A673 (cell line): ENCODE data around the gene STOML1. TPM values are rescaled to one million over a fixed set of nuclear protein-coding genes. Genes with fewer than 3 reads are reported as not detected.

Experiments used
- BruUV-seq: library from RNA; stranded (reverse); fragments of 400-500 nt; replicated peaks from 2 replicates; lab custom pipeline; 2021; lab: Mats Ljungman, UMichigan
- CTCF ChIA-PET: fragments of 300-600 bp; sonication (Branson Sonifier 250); formaldehyde crosslinking; loops from one replicate; lab custom pipeline; 2022; ENCODE audit warnings: antibody characterized with exemption; lab: Charles Lee
- POLR2A ChIA-PET: fragments of 300-600 bp; sonication (Branson Sonifier 250); formaldehyde crosslinking; loops from one replicate; lab custom pipeline; 2022; ENCODE audit warnings: antibody characterized with exemption; ENCODE audit not compliant: low non-redundant PET; lab: Charles Lee
- DNase-seq: peaks from one replicate; pipeline ENCODE4 v3.0.0-alpha.2; 2015; ENCODE audit warnings: low spot score
- H3K27ac ChIP-seq: fragments of 200-600 bp; sonication (generic); 2 replicates; pipeline ENCODE4 v1.5.1; 2016; ENCODE audit warnings: mixed run types, low read depth, mild to moderate bottlenecking, mixed read lengths, antibody characterized with exemption, low read length; ENCODE audit not compliant: poor library complexity, severe bottlenecking
- H3K27me3 ChIP-seq: fragments of 200-600 bp; sonication (generic); replicated peaks from 2 replicates; pipeline ENCODE4 v1.6.1; 2017; ENCODE audit warnings: mixed run types, low read depth, mild to moderate bottlenecking, mixed read lengths, antibody characterized with exemption, low read length; ENCODE audit not compliant: insufficient read depth, poor library complexity
- H3K36me3 ChIP-seq: fragments of 200-600 bp; sonication (generic); 2 replicates; pipeline ENCODE4 v1.6.1; 2016; ENCODE audit warnings: mixed run types, mild to moderate bottlenecking, mixed read lengths, antibody characterized with exemption, low read length; ENCODE audit not compliant: insufficient read depth, poor library complexity, severe bottlenecking
- H3K4me1 ChIP-seq: fragments of 200-600 bp; sonication (generic); 2 replicates; pipeline ENCODE4 v1.6.1; 2017; ENCODE audit warnings: mixed run types, mild to moderate bottlenecking, mixed read lengths, antibody characterized with exemption, low read length; ENCODE audit not compliant: insufficient read depth, poor library complexity, severe bottlenecking
- H3K4me3 ChIP-seq: fragments of 200-600 bp; sonication (generic); 2 replicates; pipeline ENCODE4 v1.5.1; 2016; ENCODE audit warnings: low read depth, mixed run types, mild to moderate bottlenecking, mixed read lengths, low read length; ENCODE audit not compliant: poor library complexity, severe bottlenecking
- H3K9me3 ChIP-seq: fragments of 200-600 bp; sonication (generic); 2 replicates; pipeline ENCODE4 v1.6.1; 2016; ENCODE audit warnings: mixed run types, low read depth, mild to moderate bottlenecking, mixed read lengths, antibody characterized with exemption, low read length; ENCODE audit not compliant: poor library complexity, severe bottlenecking
- EZH2 ChIP-seq: fragments of 200-600 bp; sonication (generic); IDR thresholded peaks from 2 replicates; pipeline ENCODE4 v1.6.1; 2017; ENCODE audit warnings: borderline replicate concordance, low read depth, mild to moderate bottlenecking, mixed read lengths, antibody characterized with exemption, low read length; ENCODE audit not compliant: poor library complexity, severe bottlenecking
- intact Hi-C: fragments of 100-400 bp; cut with micrococcal nuclease; formaldehyde crosslinking; loops from one replicate; pipeline ENCODE4 v1.10.0; 2022; ENCODE audit not compliant: unreplicated experiment
- total RNA-seq: library from RNA; stranded (reverse); gene quantifications from 2 replicates; pipeline ENCODE4 v1.2.3, GENCODE V29; 2021
- TF ChIP-seq, protein P1 (sequence below): fragments of 300-800, 200-600 bp; sonication (generic); conservative IDR thresholded peaks from 2 replicates; pipeline ENCODE4 v1.5.1; 2017; ENCODE audit warnings: low read depth, mild to moderate bottlenecking, antibody characterized with exemption, low read length, moderate library complexity, mixed read lengths

The STOML1 gene
- total RNA-seq, 1 experiment from 2014 or later = 7.3 TPM

DNA sequence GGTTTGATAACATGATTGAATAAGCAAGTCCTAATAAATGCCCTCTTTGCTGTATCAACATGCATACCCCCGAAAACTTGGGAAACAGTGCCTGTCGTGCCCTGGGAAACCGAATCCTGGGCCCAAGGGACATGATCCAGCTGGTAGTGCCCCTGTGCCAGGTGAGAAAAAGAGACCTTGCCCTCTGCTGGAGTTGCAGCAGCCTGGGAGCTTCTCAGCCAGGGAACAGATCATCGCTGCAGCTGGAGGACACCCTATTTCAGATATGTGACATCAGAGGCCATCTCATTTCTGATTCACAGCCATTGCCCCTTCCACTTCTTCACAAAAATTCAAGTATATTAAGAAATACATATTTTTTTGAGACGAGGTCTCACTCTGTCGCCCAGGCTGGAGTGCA lies 32.3 kb downstream of the STOML1 start:
- no TSS peak for BruUV-seq
- Histone ChIP-seq H3K27ac (no peak overlapping the region), H3K27me3 (no peaks in the 10 kb centered on the region), H3K9me3 (no peaks in the 10 kb centered on the region), H3K4me1 (no peaks in the 10 kb centered on the region), H3K36me3 (no peaks in the 10 kb centered on the region), H3K4me3 (no peak overlapping the region)
- no peak for DNase-seq
- ChIA-PET CTCF (no interaction called here), POLR2A (no interaction called here)
- intact Hi-C loops = no loop called here
- no peak for TF ChIP-seq EZH2
- TF ChIP-seq, protein P1, sequence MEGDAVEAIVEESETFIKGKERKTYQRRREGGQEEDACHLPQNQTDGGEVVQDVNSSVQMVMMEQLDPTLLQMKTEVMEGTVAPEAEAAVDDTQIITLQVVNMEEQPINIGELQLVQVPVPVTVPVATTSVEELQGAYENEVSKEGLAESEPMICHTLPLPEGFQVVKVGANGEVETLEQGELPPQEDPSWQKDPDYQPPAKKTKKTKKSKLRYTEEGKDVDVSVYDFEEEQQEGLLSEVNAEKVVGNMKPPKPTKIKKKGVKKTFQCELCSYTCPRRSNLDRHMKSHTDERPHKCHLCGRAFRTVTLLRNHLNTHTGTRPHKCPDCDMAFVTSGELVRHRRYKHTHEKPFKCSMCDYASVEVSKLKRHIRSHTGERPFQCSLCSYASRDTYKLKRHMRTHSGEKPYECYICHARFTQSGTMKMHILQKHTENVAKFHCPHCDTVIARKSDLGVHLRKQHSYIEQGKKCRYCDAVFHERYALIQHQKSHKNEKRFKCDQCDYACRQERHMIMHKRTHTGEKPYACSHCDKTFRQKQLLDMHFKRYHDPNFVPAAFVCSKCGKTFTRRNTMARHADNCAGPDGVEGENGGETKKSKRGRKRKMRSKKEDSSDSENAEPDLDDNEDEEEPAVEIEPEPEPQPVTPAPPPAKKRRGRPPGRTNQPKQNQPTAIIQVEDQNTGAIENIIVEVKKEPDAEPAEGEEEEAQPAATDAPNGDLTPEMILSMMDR = no peak

DNA sequence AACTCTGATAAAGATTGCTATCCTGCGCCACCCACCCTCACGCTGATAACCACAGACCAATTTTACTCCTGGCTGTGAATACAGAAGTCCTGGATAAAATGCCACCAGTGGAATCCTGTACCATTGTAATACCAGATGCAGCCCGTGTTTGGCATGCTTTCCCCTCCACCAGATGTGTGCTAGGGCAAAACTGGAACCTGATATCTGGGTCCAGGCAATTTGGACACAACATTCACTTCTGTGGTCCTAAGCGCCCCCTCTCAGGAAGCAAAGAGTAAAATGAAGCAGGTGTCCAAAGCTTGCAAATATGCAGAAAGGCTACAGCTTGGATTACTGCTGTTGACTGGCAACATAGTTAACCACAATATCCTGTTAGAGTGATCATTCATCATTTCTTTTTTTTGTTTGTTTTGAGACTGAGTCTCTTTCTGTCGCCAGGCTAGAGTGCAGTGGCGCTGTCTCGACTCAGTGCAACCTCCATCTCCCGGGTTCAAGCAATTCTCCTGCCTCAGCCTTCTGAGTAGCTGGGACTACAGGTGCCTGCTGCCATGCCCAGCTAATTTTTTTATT lies 33.0 kb downstream of the STOML1 start:
- Histone ChIP-seq H3K4me3 (no peak overlapping the region), H3K27ac (no peak overlapping the region), H3K4me1 (no peaks in the 10 kb centered on the region), H3K36me3 (no peaks in the 10 kb centered on the region), H3K27me3 (no peaks in the 10 kb centered on the region), H3K9me3 (no peaks in the 10 kb centered on the region)
- intact Hi-C loops = no loop called here
- POLR2A ChIA-PET = no interaction called here
- DNase-seq = no peak
- no TSS peak for BruUV-seq
- TF ChIP-seq EZH2 = no peak
- TF ChIP-seq, protein P1 = no peak
- CTCF ChIA-PET = no interaction called here

DNA sequence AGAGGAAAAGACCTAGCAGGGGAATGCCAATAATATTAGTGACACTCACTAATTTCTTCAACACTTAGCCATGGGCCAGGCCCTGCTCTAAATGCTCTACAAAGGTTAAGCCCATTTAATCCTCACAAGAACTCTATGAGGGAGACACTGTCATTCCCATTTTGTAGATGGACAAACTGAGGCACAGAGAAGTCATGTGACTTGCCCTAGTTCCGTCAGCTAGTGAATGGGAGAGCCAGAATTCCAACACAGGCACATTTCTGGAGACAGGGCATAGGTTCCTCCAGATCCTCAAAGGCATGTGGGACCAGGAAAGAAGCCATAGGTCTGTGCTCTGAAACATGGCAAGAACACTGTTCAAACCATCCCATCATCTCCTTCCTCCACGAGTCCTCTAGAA lies 34.3 kb downstream of the STOML1 start:
- no peak for TF ChIP-seq EZH2
- no peak overlapping the region for H3K4me3 ChIP-seq
- POLR2A ChIA-PET = no interaction called here
- no TSS peak for BruUV-seq
- intact Hi-C loops = no loop called here
- H3K27me3 ChIP-seq = no peaks in the 10 kb centered on the region
- H3K4me1 ChIP-seq = no peaks in the 10 kb centered on the region
- no peak for DNase-seq
- H3K36me3 ChIP-seq = peaks cover 3% of the 10 kb centered on the region
- CTCF ChIA-PET = no interaction called here
- H3K9me3 ChIP-seq = no peaks in the 10 kb centered on the region
- no peak overlapping the region for H3K27ac ChIP-seq

DNA sequence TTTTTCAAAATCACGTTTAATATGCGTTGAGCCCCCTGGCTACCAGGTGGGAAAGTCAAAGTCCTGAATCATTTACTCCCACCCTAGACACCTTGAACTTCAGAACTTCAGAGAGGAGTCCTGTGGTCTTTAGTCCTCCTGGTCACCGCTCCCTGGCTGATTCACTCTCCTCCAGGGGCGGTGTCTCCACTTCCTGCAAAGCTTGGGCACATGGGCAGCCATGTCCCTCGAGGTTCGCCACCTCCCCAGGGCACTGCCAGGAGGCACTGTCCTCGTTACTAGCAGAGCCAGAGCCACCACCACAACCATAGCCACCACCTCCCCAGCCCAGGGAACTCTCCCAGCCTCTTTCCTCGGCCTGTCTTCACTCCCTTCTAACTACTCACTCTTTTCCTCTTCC lies 34.8 kb downstream of the STOML1 start:
- TF ChIP-seq EZH2 = no peak
- TF ChIP-seq, protein P1 = no peak
- no peak for DNase-seq
- no peaks in the 10 kb centered on the region for H3K4me1 ChIP-seq
- BruUV-seq = no TSS peak
- POLR2A ChIA-PET = no interaction called here
- H3K4me3 ChIP-seq = no peak overlapping the region
- CTCF ChIA-PET = no interaction called here
- H3K27me3 ChIP-seq = no peaks in the 10 kb centered on the region
- no peak overlapping the region for H3K27ac ChIP-seq
- intact Hi-C loops = no loop called here
- no peaks in the 10 kb centered on the region for H3K9me3 ChIP-seq
- H3K36me3 ChIP-seq = peaks cover 8% of the 10 kb centered on the region
